SK-N-MC (cell line): ENCODE data around the gene TXNDC11.
"Not testable (repeated sequence)": the region's sequence is repeated elsewhere in the genome, so short reads cannot be mapped to it uniquely, and the experiment has no call there.

ENCODE experiments used
- EZH2 ChIP-seq: fragments of 200-600 bp; sonication (generic); IDR thresholded peaks from one replicate; pipeline ENCODE4 v1.6.1; 2017; ENCODE audit warnings: antibody characterized with exemption
- FOXP2 ChIP-seq: optimal IDR thresholded peaks from 2 replicates; pipeline ENCODE3; 2011; ENCODE audit warnings: mild to moderate bottlenecking, moderate library complexity; ENCODE audit not compliant: insufficient read depth; ENCODE audit errors: extremely low read length, control extremely low read depth
- POLR2AphosphoS5 ChIP-seq: IDR thresholded peaks from 2 replicates; pipeline ENCODE4 v1.6.1; 2012; ENCODE audit warnings: mild to moderate bottlenecking, low read depth, low read length, borderline replicate concordance

DNA sequence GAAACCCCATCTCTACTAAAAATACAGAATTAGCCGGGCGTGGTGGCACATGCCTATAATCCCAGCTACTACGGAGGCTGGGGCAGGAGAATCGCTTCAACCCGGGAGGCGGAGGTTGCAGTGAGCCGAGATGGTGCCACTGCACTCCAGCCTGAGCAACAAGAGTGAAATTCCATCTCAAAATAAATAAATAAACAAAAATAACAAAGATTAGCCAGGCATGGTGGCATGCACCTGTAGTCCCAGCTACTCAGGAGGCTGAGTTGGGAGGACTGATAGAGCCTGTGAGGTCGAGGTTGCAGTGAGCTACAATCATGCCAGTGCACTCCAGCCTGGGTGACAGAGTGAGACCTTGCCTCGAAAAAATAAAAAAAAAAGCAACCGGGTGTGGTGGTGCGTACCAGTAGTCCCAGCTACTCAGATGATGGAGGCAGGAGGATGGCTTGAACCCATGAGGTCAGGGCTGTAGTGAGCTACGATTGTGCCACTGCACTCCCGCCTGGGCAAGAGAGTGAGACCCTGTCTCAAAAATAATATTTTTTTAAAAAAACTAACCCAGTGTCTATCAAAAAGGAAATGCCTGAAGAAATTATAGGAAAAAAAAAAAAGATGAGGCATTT, 42.4 kb upstream of the TXNDC11 start:
- not testable (repeated sequence) for TF ChIP-seq POLR2AphosphoS5, EZH2, FOXP2
